Measurements from ENCODE around the gene SMTN.

DNA sequence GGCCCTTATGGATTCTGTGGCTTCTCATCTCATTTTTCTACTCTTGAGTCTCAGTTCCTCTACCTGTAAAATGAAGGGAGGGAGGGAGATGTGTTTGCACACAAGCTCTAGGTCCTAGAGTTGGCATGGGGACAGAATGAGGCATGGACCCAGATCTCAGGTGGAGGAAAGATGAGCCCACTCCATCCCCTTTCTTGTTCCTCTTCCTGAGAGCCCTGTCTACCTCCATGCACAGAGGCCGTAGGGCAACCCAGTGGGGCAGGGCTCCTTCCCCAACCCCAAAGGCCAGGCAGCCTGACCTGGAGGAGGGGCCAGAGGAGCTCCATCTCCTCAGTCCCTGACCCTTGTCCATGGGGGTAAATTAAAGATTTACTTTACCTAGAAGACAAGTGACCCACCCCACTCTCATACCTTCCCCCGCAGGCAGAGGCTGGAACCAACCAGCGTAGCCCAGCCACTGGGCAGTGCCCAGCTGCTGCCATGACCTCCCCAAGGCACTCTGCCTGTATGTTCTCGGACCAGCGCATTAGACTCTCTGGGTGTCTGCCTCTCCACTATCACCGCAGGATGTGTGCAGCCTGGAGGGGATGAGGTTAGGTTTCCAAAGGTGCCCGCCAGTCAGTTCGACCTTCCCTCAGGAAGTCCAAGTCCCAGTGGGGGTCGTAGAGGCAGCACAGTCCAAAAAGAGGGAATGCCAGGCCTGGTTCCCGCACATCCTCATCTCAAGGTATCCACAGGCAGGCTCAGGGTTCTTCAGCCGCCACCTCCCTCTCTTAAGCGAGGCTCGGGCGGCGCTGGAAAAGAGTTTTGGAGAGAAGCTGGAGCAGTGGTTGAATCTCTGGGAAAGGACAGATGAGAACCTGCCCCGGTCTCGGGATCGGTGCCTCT, 3.0 kb downstream of the SMTN start:
- TF ChIP-seq, protein P1, sequence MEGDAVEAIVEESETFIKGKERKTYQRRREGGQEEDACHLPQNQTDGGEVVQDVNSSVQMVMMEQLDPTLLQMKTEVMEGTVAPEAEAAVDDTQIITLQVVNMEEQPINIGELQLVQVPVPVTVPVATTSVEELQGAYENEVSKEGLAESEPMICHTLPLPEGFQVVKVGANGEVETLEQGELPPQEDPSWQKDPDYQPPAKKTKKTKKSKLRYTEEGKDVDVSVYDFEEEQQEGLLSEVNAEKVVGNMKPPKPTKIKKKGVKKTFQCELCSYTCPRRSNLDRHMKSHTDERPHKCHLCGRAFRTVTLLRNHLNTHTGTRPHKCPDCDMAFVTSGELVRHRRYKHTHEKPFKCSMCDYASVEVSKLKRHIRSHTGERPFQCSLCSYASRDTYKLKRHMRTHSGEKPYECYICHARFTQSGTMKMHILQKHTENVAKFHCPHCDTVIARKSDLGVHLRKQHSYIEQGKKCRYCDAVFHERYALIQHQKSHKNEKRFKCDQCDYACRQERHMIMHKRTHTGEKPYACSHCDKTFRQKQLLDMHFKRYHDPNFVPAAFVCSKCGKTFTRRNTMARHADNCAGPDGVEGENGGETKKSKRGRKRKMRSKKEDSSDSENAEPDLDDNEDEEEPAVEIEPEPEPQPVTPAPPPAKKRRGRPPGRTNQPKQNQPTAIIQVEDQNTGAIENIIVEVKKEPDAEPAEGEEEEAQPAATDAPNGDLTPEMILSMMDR (IDR thresholded peaks at IDR 0.05; ENCODE audit: low read depth, low read length, missing input control), result no peak
- TF ChIP-seq, protein P2, sequence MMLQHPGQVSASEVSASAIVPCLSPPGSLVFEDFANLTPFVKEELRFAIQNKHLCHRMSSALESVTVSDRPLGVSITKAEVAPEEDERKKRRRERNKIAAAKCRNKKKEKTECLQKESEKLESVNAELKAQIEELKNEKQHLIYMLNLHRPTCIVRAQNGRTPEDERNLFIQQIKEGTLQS (IDR thresholded peaks at IDR 0.05), result no peak
- TF ChIP-seq, protein P3, sequence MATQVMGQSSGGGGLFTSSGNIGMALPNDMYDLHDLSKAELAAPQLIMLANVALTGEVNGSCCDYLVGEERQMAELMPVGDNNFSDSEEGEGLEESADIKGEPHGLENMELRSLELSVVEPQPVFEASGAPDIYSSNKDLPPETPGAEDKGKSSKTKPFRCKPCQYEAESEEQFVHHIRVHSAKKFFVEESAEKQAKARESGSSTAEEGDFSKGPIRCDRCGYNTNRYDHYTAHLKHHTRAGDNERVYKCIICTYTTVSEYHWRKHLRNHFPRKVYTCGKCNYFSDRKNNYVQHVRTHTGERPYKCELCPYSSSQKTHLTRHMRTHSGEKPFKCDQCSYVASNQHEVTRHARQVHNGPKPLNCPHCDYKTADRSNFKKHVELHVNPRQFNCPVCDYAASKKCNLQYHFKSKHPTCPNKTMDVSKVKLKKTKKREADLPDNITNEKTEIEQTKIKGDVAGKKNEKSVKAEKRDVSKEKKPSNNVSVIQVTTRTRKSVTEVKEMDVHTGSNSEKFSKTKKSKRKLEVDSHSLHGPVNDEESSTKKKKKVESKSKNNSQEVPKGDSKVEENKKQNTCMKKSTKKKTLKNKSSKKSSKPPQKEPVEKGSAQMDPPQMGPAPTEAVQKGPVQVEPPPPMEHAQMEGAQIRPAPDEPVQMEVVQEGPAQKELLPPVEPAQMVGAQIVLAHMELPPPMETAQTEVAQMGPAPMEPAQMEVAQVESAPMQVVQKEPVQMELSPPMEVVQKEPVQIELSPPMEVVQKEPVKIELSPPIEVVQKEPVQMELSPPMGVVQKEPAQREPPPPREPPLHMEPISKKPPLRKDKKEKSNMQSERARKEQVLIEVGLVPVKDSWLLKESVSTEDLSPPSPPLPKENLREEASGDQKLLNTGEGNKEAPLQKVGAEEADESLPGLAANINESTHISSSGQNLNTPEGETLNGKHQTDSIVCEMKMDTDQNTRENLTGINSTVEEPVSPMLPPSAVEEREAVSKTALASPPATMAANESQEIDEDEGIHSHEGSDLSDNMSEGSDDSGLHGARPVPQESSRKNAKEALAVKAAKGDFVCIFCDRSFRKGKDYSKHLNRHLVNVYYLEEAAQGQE (IDR thresholded peaks at IDR 0.05), result no peak
- no peak for TF ChIP-seq GABPA (IDR thresholded peaks at IDR 0.05 in 1 of 2, conservative IDR thresholded peaks at IDR 0.05 in 1 of 2)
- no peak for TF ChIP-seq ZBTB33 (IDR thresholded peaks at IDR 0.05)
- peak; percentile 92 for TF ChIP-seq YY1 (IDR thresholded peaks at IDR 0.05)
- TF ChIP-seq JUND (IDR thresholded peaks at IDR 0.05), result no peak
- no peak for TF ChIP-seq EGR1 (IDR thresholded peaks at IDR 0.05; ENCODE audit: low read depth in 2 of 2)
- TF ChIP-seq RXRA (IDR thresholded peaks at IDR 0.05), result no peak
- no peak for TF ChIP-seq TAF1 (conservative IDR thresholded peaks at IDR 0.05)
- TF ChIP-seq MAX (IDR thresholded peaks at IDR 0.05), result no peak
- TF ChIP-seq FOXA2 (IDR thresholded peaks at IDR 0.05), result no peak
- TF ChIP-seq HNF4G (IDR thresholded peaks at IDR 0.05), result no peak

Measured in liver (tissue), 3 donors.